Loucy (cell line): ENCODE data around the gene NMB.

ENCODE experiments used
- EZH2phosphoT487 ChIP-seq: fragments of 200-600 bp; IDR thresholded peaks from 2 replicates; pipeline ENCODE4 v1.6.1; 2018; ENCODE audit warnings: antibody characterized with exemption, mild to moderate bottlenecking, moderate library complexity, borderline replicate concordance
- TF ChIP-seq, protein P1 (sequence below): fragments of 200-600 bp; sonication (generic); conservative IDR thresholded peaks from 2 replicates; pipeline ENCODE4 v1.5.1; 2014; ENCODE audit warnings: mild to moderate bottlenecking, antibody characterized with exemption, low read length

DNA sequence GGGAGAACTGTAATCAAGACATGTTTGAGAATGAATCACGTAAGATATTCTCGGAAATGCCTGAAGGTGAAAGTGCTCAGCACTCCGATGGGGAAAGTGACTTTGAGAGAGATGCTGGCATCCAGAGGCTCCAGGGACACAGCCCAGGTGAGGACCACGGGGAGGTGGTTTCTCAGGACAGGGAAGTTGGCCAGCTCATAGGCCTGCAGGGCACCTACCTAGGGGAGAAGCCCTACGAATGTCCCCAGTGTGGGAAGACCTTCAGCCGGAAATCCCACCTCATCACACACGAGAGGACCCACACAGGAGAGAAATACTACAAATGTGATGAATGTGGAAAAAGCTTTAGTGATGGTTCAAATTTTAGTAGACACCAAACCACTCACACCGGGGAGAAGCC, 37.4 kb downstream of the NMB start:
- TF ChIP-seq, protein P1, sequence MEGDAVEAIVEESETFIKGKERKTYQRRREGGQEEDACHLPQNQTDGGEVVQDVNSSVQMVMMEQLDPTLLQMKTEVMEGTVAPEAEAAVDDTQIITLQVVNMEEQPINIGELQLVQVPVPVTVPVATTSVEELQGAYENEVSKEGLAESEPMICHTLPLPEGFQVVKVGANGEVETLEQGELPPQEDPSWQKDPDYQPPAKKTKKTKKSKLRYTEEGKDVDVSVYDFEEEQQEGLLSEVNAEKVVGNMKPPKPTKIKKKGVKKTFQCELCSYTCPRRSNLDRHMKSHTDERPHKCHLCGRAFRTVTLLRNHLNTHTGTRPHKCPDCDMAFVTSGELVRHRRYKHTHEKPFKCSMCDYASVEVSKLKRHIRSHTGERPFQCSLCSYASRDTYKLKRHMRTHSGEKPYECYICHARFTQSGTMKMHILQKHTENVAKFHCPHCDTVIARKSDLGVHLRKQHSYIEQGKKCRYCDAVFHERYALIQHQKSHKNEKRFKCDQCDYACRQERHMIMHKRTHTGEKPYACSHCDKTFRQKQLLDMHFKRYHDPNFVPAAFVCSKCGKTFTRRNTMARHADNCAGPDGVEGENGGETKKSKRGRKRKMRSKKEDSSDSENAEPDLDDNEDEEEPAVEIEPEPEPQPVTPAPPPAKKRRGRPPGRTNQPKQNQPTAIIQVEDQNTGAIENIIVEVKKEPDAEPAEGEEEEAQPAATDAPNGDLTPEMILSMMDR = no peak
- no peak for TF ChIP-seq EZH2phosphoT487
